Measurements from ENCODE around the gene NUFIP2. TPM values are rescaled to one million over a fixed set of nuclear protein-coding genes. Genes with fewer than 3 reads are reported as not detected.
A peak's percentile ranks its signal among the peaks of the same experiment; 100 is the strongest.
"Not testable (repeated sequence)": the region's sequence is repeated elsewhere in the genome, so short reads cannot be mapped to it uniquely, and the experiment has no call there.

Gene NUFIP2
- total RNA-seq, 1 donor, result 278 TPM

DNA sequence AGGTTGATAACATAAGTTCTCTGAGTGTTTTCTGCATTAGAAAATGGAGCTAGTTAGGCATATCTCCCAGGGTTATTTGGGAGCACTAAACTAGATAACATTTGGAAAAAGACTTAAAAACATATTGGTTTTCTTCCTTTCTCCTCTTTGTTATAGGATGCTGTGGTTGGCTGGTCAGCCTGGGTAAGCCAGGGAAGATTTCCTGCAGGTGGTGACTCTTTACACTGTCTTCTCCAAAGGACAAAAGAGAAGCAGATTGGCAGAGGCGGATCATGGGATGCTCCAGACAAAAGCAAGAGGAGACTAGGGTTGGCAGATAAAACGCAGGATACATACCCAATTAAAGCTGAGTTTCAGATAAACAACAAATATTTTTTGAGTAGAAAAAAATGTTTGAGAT, 53.5 kb downstream of the NUFIP2 start:
- DNase-seq (ENCODE audit: low read depth in 2 of 3, low spot score in 2 of 3), result no peak

GRCh38 chr17:29238133-29238850, 55.7 kb downstream of the NUFIP2 start:
- DNase-seq (ENCODE audit: low read depth in 2 of 3, low spot score in 2 of 3), result no peak

DNA sequence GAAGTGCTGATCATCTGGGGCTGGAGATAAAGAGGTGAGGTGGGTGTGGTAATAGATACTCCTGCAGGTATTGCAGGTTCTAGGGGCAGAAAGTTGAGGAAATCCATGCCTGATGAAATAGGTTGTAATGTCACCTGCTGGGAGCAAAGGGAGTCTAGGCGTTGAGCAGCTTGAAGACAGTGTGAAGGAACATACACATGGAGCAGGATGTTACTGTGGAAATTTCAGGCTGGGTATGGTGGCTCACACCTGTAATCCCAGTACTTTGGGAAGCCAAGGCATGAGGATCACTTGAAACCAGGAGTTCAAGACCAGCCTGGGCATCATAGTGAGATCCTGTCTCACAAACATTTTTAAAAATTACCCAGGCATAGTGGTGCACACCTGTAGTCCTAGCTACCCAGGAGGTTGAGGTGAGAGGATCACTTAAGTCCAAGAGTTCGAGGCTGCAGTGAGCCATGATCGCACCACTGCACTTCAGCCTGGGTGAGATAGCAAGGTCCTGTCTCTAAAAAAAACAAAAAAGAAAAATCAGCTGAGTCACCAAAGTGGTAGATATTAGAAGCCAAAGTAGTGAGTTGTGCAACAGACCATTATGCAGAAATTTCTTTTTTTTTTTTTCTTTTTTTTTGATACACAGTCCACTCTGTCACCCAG, 56.3 kb downstream of the NUFIP2 start:
- peak in 1 of 3 donors; percentile 51 for DNase-seq (ENCODE audit: low read depth in 2 of 3, low spot score in 2 of 3)

GRCh38 chr17:29235904-29236303, 58.0 kb downstream of the NUFIP2 start:
- DNase-seq (ENCODE audit: low read depth in 2 of 3, low spot score in 2 of 3), result no peak

GRCh38 chr17:29234972-29235371, 59.0 kb downstream of the NUFIP2 start:
- not testable (repeated sequence) for DNase-seq (ENCODE audit: low read depth in 2 of 3, low spot score in 2 of 3)

GRCh38 chr17:29233301-29233700, 60.6 kb downstream of the NUFIP2 start:
- DNase-seq (ENCODE audit: low read depth in 2 of 3, low spot score in 2 of 3), result no peak

- no peak for DNase-seq (ENCODE audit: low read depth in 2 of 3, low spot score in 2 of 3)
These were observed 68.6 kb downstream of the NUFIP2 start for GRCh38 chr17:29225396-29225795.

GRCh38 chr17:29221338-29221737, 72.6 kb downstream of the NUFIP2 start:
- DNase-seq (ENCODE audit: low read depth in 2 of 3, low spot score in 2 of 3), result not testable (repeated sequence)

- DNase-seq (ENCODE audit: low read depth in 2 of 3, low spot score in 2 of 3), result peak; percentile 49 to 86 (median 80)
These were observed 74.4 kb downstream of the NUFIP2 start for GRCh38 chr17:29219378-29220047.

DNA sequence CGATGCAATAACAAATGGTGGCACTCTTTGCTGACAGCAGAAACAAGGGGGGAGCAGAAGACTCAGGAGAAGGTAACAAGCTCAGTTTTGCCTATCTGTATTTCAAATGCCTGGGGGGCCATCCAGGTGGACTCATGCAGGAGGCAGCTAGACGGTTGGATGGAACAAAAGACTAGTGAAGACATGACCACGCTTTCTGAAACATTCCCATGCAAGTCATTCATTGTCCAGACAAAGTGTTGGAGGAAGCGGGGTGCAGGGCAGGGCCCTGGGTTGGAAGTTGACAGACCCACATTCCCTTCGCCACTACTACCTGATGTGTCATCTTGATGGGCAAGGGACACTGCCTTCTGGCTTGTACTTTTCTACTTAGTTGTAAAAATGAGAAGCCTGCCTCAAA, 77.1 kb downstream of the NUFIP2 start:
- no peak for DNase-seq (ENCODE audit: low read depth in 2 of 3, low spot score in 2 of 3)

- no peak for DNase-seq (ENCODE audit: low read depth in 2 of 3, low spot score in 2 of 3)
These were observed 77.8 kb downstream of the NUFIP2 start for GRCh38 chr17:29216181-29216580.

DNA sequence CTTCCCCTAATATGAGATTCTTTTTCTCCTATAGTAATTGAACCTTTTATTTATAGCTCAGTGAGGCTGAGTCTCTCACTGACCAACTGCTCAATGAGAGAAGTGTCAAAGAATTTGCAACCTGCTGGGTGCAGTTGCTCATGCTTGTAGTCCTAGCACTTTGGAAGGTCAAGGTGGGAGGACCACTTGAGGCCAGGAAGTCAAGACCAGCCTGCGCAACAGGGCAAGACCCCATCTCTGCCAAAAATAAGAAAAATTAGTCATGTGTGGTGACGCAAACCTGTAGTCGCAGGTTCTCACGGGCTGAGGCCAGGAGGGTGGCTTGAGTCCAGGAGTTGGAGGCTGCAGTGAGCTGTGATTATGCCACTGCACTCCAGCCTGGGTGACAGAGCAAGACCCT, 78.2 kb downstream of the NUFIP2 start:
- DNase-seq (ENCODE audit: low read depth in 2 of 3, low spot score in 2 of 3), result no peak

GRCh38 chr17:29215174-29215573, 78.8 kb downstream of the NUFIP2 start:
- no peak for DNase-seq (ENCODE audit: low read depth in 2 of 3, low spot score in 2 of 3)

- DNase-seq (ENCODE audit: low read depth in 2 of 3, low spot score in 2 of 3), result no peak
These were observed 79.5 kb downstream of the NUFIP2 start for GRCh38 chr17:29214215-29215146.

- no peak for DNase-seq (ENCODE audit: low read depth in 2 of 3, low spot score in 2 of 3)
These were observed 81.2 kb downstream of the NUFIP2 start for GRCh38 chr17:29212681-29213121.

DNA sequence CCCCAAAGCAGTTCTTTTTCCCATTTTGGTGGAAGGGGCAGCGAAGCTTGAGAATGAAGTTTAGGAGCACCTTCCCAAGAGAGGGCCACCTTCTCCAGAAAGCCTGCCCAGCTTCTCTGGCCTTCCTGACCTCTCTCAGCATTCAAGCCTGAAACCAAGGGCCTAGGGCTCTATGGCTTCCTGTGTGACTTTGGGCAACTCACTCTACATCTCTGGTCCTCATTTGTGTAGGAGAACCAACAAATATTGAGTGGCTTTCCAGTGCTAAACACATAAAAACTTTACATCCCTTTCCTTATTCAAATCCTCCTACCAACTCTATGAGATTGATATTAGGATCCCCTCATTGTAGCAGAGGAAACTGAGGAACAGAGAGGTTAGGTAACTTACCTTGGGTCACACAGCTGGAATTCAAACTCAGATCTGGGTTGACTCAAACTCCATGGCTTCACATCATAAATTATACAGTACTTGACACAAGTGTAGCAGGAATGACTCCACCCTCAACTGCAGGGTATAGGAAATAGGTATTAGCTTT, 81.8 kb downstream of the NUFIP2 start:
- no peak for DNase-seq (ENCODE audit: low read depth in 2 of 3, low spot score in 2 of 3)

DNA sequence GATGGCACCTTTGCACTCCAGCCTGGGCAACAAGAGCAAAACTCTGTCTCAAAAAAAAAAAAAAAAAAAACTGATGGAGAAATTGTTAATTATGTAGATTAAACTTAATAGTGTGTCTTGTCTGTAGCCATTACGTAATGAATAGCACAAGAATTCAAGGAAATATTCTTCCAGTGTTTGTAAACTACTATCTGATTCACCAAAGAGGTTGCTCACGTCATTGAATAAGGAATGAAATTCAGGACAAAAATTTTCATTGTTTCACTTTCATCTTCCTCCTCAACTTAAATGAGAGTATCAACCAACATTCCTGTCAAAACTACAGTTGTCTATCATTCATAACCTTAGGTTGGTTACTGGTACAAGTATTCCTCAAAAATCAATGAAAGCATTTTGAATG, 83.1 kb downstream of the NUFIP2 start:
- no peak for DNase-seq (ENCODE audit: low read depth in 2 of 3, low spot score in 2 of 3)

GRCh38 chr17:29209073-29209472, 84.9 kb downstream of the NUFIP2 start:
- no peak for DNase-seq (ENCODE audit: low read depth in 2 of 3, low spot score in 2 of 3)

DNA sequence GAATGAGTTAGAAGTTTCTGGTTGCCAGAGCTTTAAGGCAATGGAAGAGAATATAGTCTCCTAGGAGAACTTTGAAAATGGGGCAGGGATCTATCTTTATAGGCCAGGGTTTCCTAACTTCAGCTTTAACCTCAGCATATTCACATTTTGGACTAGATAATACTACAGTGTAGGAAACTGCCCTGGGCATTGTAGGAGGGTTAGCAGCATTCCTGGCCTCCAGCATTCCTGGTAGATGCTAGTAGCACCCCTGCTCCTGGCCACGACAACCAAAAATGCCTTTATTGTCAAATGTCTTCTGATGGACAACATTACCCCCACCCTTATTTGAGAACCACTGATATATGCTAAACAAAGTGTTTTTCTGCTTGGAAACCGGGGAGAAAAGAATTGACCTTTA, 86.0 kb downstream of the NUFIP2 start:
- DNase-seq (ENCODE audit: low read depth in 2 of 3, low spot score in 2 of 3), result no peak
